HEK293 (cell line): Measurements from ENCODE around the gene APBB2.
A peak's percentile ranks its signal among the peaks of the same experiment; 100 is the strongest.

Experiments used
- CTCF ChIA-PET: fragments of 350-600 bp; formaldehyde crosslinking; extraction: SDS; loops from one replicate; lab custom pipeline; 2021; ENCODE audit warnings: antibody characterized with exemption; lab: Yijun Ruan, JAX
- POLR2A ChIA-PET: fragments of 300-600 bp; formaldehyde crosslinking; extraction: SDS; loops from one replicate; lab custom pipeline; 2020; ENCODE audit warnings: antibody characterized with exemption, inconsistent platforms; lab: Yijun Ruan, JAX
- H3K27ac ChIP-seq: fragments of 200-500 bp; sonication (Bioruptor generic); 2 replicates; pipeline ENCODE4 v1.5.1; 2014; ENCODE audit warnings: low read depth, low read length, control low read depth, inconsistent platforms; ENCODE audit errors: extremely low read depth
- H3K36me3 ChIP-seq, 2 experiments: fragments of 200-500 bp in 1 of 2; sonication (Bioruptor generic) in 1 of 2; 1 replicate in 1 of 2; 2 replicates in 1 of 2; pipeline ENCODE4 v1.5.1; 2014 to 2017; ENCODE audit warnings: inconsistent platforms in 2 of 2, low read length in 2 of 2; ENCODE audit not compliant: control insufficient read depth in 2 of 2, insufficient read depth in 1 of 2
- H3K4me1 ChIP-seq: fragments of 200-500 bp; sonication (Bioruptor generic); 2 replicates; pipeline ENCODE4 v1.5.1; 2014; ENCODE audit warnings: mild to moderate bottlenecking, low read length, inconsistent platforms; ENCODE audit not compliant: control insufficient read depth, insufficient read depth
- H3K4me3 ChIP-seq: 2 replicates; pipeline ENCODE4 v1.5.1; 2011; ENCODE audit warnings: low read depth, mild to moderate bottlenecking, control low read depth, low read length, moderate library complexity
- H3K9me3 ChIP-seq: fragments of 200-500 bp; sonication (Bioruptor generic); 2 replicates; pipeline ENCODE4 v1.5.1; 2014; ENCODE audit warnings: low read depth, low read length, inconsistent platforms; ENCODE audit not compliant: control insufficient read depth, insufficient read depth
- GLI4 ChIP-seq: fragments of 450-650 bp; formaldehyde crosslinking; IDR thresholded peaks from 2 replicates; pipeline ENCODE4 v1.5.1; 2016; ENCODE audit warnings: missing biosample characterization, missing genetic modification characterization
- ZEB2 ChIP-seq: fragments of 450-650 bp; formaldehyde crosslinking; IDR thresholded peaks from 2 replicates; pipeline ENCODE4 v1.5.1; 2016; ENCODE audit warnings: missing biosample characterization, missing genetic modification characterization
- ZNF175 ChIP-seq: fragments of 450-650 bp; formaldehyde crosslinking; IDR thresholded peaks from 2 replicates; pipeline ENCODE4 v1.5.1; 2016; ENCODE audit warnings: missing biosample characterization, missing genetic modification characterization
- ZNF274 ChIP-seq, 2 experiments: fragments of 200-500 bp in 1 of 2; fragments of 450-650 bp in 1 of 2; sonication (Bioruptor generic) in 1 of 2; formaldehyde crosslinking in 1 of 2; IDR thresholded peaks; 2 replicates each; pipeline versions ENCODE4 v1.5.1 to v1.6.1; 2014 to 2016; ENCODE audit warnings: borderline replicate concordance in 1 of 2, inconsistent platforms in 1 of 2, low read length in 1 of 2, missing biosample characterization in 1 of 2, missing genetic modification characterization in 1 of 2
- ZNF335 ChIP-seq: fragments of 450-650 bp; formaldehyde crosslinking; conservative IDR thresholded peaks from 2 replicates; pipeline ENCODE4 v1.5.1; 2016; ENCODE audit warnings: missing biosample characterization, missing genetic modification characterization
- ZNF423 ChIP-seq: fragments of 450-650 bp; formaldehyde crosslinking; IDR thresholded peaks from 2 replicates; pipeline ENCODE4 v1.5.1; 2016; ENCODE audit warnings: missing biosample characterization, missing genetic modification characterization
- ZNF426 ChIP-seq: fragments of 450-650 bp; formaldehyde crosslinking; IDR thresholded peaks from 2 replicates; pipeline ENCODE4 v1.5.1; 2017; ENCODE audit warnings: missing biosample characterization, missing genetic modification characterization, mild to moderate bottlenecking, inconsistent platforms, moderate library complexity
- ZNF621 ChIP-seq: fragments of 450-650 bp; formaldehyde crosslinking; IDR thresholded peaks from 2 replicates; pipeline ENCODE4 v1.5.1; 2017; ENCODE audit warnings: missing biosample characterization, missing genetic modification characterization
- ZNF629 ChIP-seq: fragments of 450-650 bp; formaldehyde crosslinking; IDR thresholded peaks from 2 replicates; pipeline ENCODE4 v1.5.1; 2017; ENCODE audit warnings: missing biosample characterization, missing genetic modification characterization
- ZNF660 ChIP-seq: fragments of 450-650 bp; IDR thresholded peaks from 2 replicates; pipeline ENCODE4 v1.5.1; 2018; ENCODE audit warnings: missing biosample characterization, mild to moderate bottlenecking, missing genetic modification characterization
- ZNF701 ChIP-seq: fragments of 450-650 bp; formaldehyde crosslinking; IDR thresholded peaks from 2 replicates; pipeline ENCODE4 v1.5.1; 2016; ENCODE audit warnings: missing biosample characterization, missing genetic modification characterization
- ZSCAN30 ChIP-seq: fragments of 450-650 bp; IDR thresholded peaks from 2 replicates; pipeline ENCODE4 v1.5.1; 2018; ENCODE audit warnings: missing biosample characterization, mild to moderate bottlenecking, missing genetic modification characterization, moderate library complexity
- TF ChIP-seq, protein P1 (sequence below): fragments of 450-650 bp; formaldehyde crosslinking; IDR thresholded peaks from 2 replicates; pipeline ENCODE4 v1.5.1; 2016; ENCODE audit warnings: missing biosample characterization, missing genetic modification characterization, low read depth
- TF ChIP-seq, protein P2 (sequence below): fragments of 450-650 bp; formaldehyde crosslinking; IDR thresholded peaks from 2 replicates; pipeline ENCODE4 v1.5.1; 2016; ENCODE audit warnings: missing biosample characterization, missing genetic modification characterization
- TF ChIP-seq, protein P3 (sequence below): IDR thresholded peaks from 2 replicates; pipeline ENCODE4 v1.6.1; 2011; ENCODE audit warnings: mild to moderate bottlenecking, low read depth, low read length, borderline replicate concordance
- TF ChIP-seq, protein P4 (sequence below): fragments of 450-650 bp; formaldehyde crosslinking; IDR thresholded peaks from 2 replicates; pipeline ENCODE4 v1.5.1; 2016; ENCODE audit warnings: missing biosample characterization, missing genetic modification characterization, borderline replicate concordance
- TF ChIP-seq, protein P5 (sequence below): fragments of 450-650 bp; formaldehyde crosslinking; IDR thresholded peaks from 2 replicates; pipeline ENCODE4 v1.5.1; 2016; ENCODE audit warnings: missing biosample characterization, missing genetic modification characterization
- TF ChIP-seq, protein P6 (sequence below): fragments of 450-650 bp; formaldehyde crosslinking; IDR thresholded peaks from 2 replicates; pipeline ENCODE4 v1.5.1; 2016; ENCODE audit warnings: missing biosample characterization, missing genetic modification characterization

APBB2 gene

DNA sequence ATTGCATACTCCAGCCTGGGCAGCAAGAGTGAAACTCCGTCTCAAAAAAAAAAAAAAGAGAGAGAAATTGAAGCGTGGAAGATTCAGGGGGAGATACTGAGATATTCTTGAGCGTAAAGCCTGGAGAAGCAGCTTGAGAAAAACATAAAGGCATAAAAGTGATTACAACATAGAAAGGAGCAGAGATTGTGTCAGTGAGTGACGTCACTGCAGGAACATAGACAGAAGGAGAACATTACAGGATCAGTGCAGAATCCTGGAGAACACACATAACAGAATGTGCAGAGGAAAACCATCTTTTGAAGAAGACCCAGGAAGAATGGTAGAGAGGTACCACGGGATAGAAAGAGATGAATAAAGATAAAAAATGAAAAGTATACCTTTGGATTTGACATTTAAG is 147.0 kb downstream of the APBB2 start:
- H3K36me3 ChIP-seq, result no peaks in the 10 kb centered on the region
- no peaks in the 10 kb centered on the region for H3K9me3 ChIP-seq
- POLR2A ChIA-PET, result no interaction called here
- H3K27ac ChIP-seq, result no peak overlapping the region
- H3K4me3 ChIP-seq, result no peak overlapping the region
- TF ChIP-seq, protein P1, sequence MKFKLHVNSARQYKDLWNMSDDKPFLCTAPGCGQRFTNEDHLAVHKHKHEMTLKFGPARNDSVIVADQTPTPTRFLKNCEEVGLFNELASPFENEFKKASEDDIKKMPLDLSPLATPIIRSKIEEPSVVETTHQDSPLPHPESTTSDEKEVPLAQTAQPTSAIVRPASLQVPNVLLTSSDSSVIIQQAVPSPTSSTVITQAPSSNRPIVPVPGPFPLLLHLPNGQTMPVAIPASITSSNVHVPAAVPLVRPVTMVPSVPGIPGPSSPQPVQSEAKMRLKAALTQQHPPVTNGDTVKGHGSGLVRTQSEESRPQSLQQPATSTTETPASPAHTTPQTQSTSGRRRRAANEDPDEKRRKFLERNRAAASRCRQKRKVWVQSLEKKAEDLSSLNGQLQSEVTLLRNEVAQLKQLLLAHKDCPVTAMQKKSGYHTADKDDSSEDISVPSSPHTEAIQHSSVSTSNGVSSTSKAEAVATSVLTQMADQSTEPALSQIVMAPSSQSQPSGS, result peak; percentile 94
- TF ChIP-seq ZNF621 (tag by site-specific recombination) (no peak), ZNF629 (tag by site-specific recombination) (peak; percentile 67)
- TF ChIP-seq, all 188 proteins: peak for 2
- CTCF ChIA-PET, result no interaction called here
- H3K4me1 ChIP-seq, result peaks cover 6% of the 10 kb centered on the region

DNA sequence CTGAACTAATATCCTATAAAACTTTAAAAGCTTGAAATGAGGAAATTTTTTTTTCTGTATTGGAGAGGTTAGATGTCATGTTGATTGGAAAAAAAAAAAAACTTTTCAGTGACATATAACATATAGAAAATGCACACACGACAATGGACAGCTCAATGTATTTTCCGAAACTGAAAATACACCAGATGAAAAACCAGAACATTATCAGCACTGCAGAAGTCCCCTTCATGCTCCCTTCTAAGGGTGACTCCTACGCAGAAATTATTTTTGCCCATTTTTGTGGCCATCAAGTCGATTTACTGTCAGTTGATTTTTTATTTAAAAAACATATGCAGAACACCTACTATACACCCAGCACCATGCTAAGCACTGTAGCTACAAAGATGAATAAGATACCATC is 148.3 kb downstream of the APBB2 start:
- Histone ChIP-seq H3K36me3 (no peaks in the 10 kb centered on the region), H3K4me3 (no peak overlapping the region), H3K4me1 (peaks cover 6% of the 10 kb centered on the region), H3K9me3 (no peaks in the 10 kb centered on the region), H3K27ac (no peak overlapping the region)
- TF ChIP-seq ZSCAN30 (tag by site-specific recombination), result no peak
- TF ChIP-seq, protein P2, sequence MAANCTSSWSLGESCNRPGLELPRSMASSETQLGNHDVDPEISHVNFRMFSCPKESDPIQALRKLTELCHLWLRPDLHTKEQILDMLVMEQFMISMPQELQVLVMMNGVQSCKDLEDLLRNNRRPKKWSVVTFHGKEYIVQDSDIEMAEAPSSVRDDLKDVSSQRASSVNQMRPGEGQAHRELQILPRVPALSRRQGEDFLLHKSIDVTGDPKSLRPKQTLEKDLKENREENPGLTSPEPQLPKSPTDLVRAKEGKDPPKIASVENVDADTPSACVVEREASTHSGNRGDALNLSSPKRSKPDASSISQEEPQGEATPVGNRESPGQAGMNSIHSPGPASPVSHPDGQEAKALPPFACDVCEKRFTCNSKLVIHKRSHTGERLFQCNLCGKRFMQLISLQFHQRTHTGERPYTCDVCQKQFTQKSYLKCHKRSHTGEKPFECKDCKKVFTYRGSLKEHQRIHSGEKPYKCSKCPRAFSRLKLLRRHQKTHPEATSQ (tag by site-specific recombination), result no peak
- TF ChIP-seq ZNF660 (tag by site-specific recombination), result no peak
- TF ChIP-seq, protein P3, sequence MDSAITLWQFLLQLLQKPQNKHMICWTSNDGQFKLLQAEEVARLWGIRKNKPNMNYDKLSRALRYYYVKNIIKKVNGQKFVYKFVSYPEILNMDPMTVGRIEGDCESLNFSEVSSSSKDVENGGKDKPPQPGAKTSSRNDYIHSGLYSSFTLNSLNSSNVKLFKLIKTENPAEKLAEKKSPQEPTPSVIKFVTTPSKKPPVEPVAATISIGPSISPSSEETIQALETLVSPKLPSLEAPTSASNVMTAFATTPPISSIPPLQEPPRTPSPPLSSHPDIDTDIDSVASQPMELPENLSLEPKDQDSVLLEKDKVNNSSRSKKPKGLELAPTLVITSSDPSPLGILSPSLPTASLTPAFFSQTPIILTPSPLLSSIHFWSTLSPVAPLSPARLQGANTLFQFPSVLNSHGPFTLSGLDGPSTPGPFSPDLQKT, result no peak
- POLR2A ChIA-PET, result no interaction called here
- CTCF ChIA-PET, result no interaction called here

DNA sequence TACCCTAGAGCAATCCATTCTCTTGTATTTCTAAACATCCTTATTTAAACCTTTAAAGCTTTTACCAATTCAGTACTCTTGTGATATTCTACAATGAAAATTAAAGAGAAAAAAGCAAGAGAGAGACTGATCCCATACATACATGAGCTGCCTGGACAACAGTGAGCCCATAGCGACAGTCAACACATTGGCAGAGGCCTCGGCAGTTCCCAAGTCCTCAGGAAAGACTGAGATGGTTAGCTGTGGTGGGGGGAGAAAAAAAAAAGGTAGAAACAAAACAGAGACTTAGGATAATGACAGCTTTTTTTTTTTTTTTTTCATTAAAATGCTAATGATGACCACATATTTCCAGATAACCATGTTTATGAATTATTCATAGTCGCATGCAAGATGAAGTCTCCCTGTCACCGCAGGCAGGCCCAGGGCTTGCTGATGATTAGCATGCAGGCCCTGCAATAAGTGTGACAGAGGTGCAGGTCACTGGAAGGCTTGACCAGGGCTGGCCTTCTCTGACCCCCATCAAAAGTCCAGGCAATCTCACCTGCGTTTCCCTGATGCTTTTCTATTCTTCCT is 148.8 kb downstream of the APBB2 start:
- POLR2A ChIA-PET, result no interaction called here
- no peak for TF ChIP-seq GLI4 (tag by site-specific recombination)
- TF ChIP-seq ZNF701 (tag by site-specific recombination), result no peak
- no peak for TF ChIP-seq ZNF423 (tag by site-specific recombination)
- TF ChIP-seq, protein P4, sequence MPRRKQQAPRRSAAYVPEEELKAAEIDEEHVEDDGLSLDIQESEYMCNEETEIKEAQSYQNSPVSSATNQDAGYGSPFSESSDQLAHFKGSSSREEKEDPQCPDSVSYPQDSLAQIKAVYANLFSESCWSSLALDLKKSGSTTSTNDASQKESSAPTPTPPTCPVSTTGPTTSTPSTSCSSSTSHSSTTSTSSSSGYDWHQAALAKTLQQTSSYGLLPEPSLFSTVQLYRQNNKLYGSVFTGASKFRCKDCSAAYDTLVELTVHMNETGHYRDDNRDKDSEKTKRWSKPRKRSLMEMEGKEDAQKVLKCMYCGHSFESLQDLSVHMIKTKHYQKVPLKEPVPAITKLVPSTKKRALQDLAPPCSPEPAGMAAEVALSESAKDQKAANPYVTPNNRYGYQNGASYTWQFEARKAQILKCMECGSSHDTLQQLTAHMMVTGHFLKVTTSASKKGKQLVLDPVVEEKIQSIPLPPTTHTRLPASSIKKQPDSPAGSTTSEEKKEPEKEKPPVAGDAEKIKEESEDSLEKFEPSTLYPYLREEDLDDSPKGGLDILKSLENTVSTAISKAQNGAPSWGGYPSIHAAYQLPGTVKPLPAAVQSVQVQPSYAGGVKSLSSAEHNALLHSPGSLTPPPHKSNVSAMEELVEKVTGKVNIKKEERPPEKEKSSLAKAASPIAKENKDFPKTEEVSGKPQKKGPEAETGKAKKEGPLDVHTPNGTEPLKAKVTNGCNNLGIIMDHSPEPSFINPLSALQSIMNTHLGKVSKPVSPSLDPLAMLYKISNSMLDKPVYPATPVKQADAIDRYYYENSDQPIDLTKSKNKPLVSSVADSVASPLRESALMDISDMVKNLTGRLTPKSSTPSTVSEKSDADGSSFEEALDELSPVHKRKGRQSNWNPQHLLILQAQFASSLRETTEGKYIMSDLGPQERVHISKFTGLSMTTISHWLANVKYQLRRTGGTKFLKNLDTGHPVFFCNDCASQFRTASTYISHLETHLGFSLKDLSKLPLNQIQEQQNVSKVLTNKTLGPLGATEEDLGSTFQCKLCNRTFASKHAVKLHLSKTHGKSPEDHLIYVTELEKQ (tag by site-specific recombination), result no peak
- TF ChIP-seq ZNF175 (tag by site-specific recombination), result no peak
- TF ChIP-seq, protein P5, sequence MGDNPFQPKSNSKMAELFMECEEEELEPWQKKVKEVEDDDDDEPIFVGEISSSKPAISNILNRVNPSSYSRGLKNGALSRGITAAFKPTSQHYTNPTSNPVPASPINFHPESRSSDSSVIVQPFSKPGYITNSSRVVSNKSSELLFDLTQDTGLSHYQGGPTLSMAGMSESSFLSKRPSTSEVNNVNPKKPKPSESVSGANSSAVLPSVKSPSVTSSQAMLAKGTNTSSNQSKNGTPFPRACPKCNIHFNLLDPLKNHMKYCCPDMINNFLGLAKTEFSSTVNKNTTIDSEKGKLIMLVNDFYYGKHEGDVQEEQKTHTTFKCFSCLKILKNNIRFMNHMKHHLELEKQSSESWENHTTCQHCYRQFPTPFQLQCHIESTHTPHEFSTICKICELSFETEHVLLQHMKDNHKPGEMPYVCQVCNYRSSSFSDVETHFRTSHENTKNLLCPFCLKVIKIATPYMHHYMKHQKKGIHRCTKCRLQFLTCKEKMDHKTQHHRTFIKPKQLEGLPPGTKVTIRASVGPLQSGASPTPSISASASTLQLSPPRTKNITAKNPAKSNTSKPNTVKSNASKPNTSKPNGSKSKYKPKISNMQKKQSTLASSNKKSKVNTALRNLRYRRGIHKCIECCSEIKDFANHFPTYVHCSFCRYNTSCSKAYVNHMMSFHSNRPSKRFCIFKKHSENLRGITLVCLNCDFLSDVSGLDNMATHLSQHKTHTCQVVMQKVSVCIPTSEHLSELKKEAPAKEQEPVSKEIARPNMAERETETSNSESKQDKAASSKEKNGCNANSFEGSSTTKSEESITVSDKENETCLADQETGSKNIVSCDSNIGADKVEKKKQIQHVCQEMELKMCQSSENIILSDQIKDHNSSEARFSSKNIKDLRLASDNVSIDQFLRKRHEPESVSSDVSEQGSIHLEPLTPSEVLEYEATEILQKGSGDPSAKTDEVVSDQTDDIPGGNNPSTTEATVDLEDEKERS (tag by site-specific recombination), result no peak
- TF ChIP-seq ZNF274 (IDR thresholded peaks at IDR 0.05; ENCODE audit: low read length), result no peak
- TF ChIP-seq ZNF274 (tag by site-specific recombination; IDR thresholded peaks at IDR 0.05; ENCODE audit: borderline replicate concordance), result no peak
- no peak for TF ChIP-seq ZNF335 (tag by site-specific recombination)
- TF ChIP-seq ZEB2, result no peak
- TF ChIP-seq, protein P6, sequence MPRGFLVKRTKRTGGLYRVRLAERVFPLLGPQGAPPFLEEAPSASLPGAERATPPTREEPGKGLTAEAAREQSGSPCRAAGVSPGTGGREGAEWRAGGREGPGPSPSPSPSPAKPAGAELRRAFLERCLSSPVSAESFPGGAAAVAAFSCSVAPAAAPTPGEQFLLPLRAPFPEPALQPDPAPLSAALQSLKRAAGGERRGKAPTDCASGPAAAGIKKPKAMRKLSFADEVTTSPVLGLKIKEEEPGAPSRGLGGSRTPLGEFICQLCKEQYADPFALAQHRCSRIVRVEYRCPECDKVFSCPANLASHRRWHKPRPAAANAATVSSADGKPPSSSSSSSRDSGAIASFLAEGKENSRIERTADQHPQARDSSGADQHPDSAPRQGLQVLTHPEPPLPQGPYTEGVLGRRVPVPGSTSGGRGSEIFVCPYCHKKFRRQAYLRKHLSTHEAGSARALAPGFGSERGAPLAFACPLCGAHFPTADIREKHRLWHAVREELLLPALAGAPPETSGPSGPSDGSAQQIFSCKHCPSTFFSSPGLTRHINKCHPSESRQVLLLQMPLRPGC (tag by site-specific recombination), result no peak
- no peak for TF ChIP-seq ZNF426 (tag by site-specific recombination)

More for the DNA sequence above, 148.8 kb downstream of the APBB2 start:
- Histone ChIP-seq H3K4me3 (no peak overlapping the region), H3K9me3 (no peaks in the 10 kb centered on the region), H3K4me1 (peaks cover 6% of the 10 kb centered on the region), H3K27ac (no peak overlapping the region), H3K36me3 (no peaks in the 10 kb centered on the region)
- CTCF ChIA-PET, result no interaction called here
